Osteoblast (primary cell): ENCODE data around the gene NFIB. TPM values are rescaled to one million over a fixed set of nuclear protein-coding genes. Genes with fewer than 3 reads are reported as not detected.

ENCODE experiments used
- DNase-seq: peaks from one replicate; pipeline ENCODE4 v3.0.0; 2011; ENCODE audit warnings: low spot score, mixed read lengths; ENCODE audit not compliant: insufficient read length; ENCODE audit errors: missing footprints
- H2AFZ ChIP-seq: 2 replicates; pipeline ENCODE4 v1.6.0; 2011; ENCODE audit warnings: mild to moderate bottlenecking, low read length
- H3K27ac ChIP-seq: 2 replicates; pipeline ENCODE4 v1.5.1; 2011; ENCODE audit warnings: mild to moderate bottlenecking, low read depth, low read length, moderate library complexity
- H3K27me3 ChIP-seq: 2 replicates; pipeline ENCODE4 v1.6.0; 2012; ENCODE audit warnings: mild to moderate bottlenecking, control low read depth, inconsistent platforms, low read length, moderate library complexity; ENCODE audit not compliant: insufficient read depth
- H3K36me3 ChIP-seq: 2 replicates; pipeline ENCODE4 v1.5.1; 2011; ENCODE audit warnings: mild to moderate bottlenecking, low read length, control low read depth, moderate library complexity; ENCODE audit not compliant: insufficient read depth
- H3K4me1 ChIP-seq: 2 replicates; pipeline ENCODE4 v1.5.1; 2011; ENCODE audit warnings: mild to moderate bottlenecking, low read length, control low read depth, moderate library complexity; ENCODE audit not compliant: insufficient read depth
- H3K4me2 ChIP-seq: 2 replicates; pipeline ENCODE4 v1.6.0; 2011; ENCODE audit warnings: mild to moderate bottlenecking, low read length; ENCODE audit not compliant: insufficient read depth
- H3K4me3 ChIP-seq: fragments of 200-600 bp; sonication (generic); 3 replicates; pipeline ENCODE4 v1.5.1; 2012; ENCODE audit warnings: mild to moderate bottlenecking, low read length, inconsistent platforms; ENCODE audit not compliant: insufficient read depth
- H3K79me2 ChIP-seq: 2 replicates; pipeline ENCODE4 v1.6.0; 2012; ENCODE audit warnings: mild to moderate bottlenecking, low read length, control low read depth, inconsistent platforms; ENCODE audit not compliant: insufficient read depth
- H3K9me3 ChIP-seq: 2 replicates; pipeline ENCODE4 v1.5.1; 2011; ENCODE audit warnings: low read depth, low read length, control low read depth
- H4K20me1 ChIP-seq: 2 replicates; pipeline ENCODE4 v1.6.0; 2012; ENCODE audit warnings: mild to moderate bottlenecking, low read length, control low read depth; ENCODE audit not compliant: insufficient read depth
- total RNA-seq: library from RNA; depleted of rRNA; stranded (reverse); fragments of >200 nt; gene quantifications from 2 replicates; pipeline ENCODE4 v1.2.3, GENCODE V29; 2012
- TF ChIP-seq, protein P1 (sequence below): IDR thresholded peaks from 2 replicates; pipeline ENCODE4 v1.5.1; 2011; ENCODE audit warnings: mild to moderate bottlenecking, low read depth, low read length, moderate library complexity; ENCODE audit errors: extremely low read depth

The NFIB gene
- total RNA-seq, 1 donor: 21.0 TPM

DNA sequence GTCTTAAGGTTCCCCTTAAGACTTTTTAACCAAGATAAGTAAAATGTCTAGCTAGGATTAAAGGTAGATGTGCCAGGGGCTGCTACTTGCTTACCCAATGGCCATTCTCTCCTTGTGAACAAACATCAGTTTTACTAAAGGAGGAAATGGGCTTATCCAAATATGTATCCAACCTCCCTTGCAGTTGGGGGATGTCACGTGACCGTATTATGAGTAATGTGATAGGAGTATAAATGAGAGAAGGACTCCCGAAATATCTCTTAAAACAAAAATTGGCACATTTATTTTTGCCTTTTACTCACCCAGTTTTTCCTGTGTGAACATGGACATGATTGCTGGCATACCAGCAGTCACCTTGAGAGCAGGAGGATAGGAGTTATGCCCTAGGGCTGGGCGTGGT is 247.9 kb downstream of the NFIB start:
- H4K20me1 ChIP-seq: no peaks in the 10 kb centered on the region
- no peak overlapping the region for H3K4me2 ChIP-seq
- H3K27ac ChIP-seq: no peak overlapping the region
- no peaks in the 10 kb centered on the region for H3K27me3 ChIP-seq
- H3K79me2 ChIP-seq: no peaks in the 10 kb centered on the region
- DNase-seq: no peak
- H3K36me3 ChIP-seq: no peaks in the 10 kb centered on the region
- no peak overlapping the region for H3K4me3 ChIP-seq
- H3K4me1 ChIP-seq: no peaks in the 10 kb centered on the region
- TF ChIP-seq, protein P1, sequence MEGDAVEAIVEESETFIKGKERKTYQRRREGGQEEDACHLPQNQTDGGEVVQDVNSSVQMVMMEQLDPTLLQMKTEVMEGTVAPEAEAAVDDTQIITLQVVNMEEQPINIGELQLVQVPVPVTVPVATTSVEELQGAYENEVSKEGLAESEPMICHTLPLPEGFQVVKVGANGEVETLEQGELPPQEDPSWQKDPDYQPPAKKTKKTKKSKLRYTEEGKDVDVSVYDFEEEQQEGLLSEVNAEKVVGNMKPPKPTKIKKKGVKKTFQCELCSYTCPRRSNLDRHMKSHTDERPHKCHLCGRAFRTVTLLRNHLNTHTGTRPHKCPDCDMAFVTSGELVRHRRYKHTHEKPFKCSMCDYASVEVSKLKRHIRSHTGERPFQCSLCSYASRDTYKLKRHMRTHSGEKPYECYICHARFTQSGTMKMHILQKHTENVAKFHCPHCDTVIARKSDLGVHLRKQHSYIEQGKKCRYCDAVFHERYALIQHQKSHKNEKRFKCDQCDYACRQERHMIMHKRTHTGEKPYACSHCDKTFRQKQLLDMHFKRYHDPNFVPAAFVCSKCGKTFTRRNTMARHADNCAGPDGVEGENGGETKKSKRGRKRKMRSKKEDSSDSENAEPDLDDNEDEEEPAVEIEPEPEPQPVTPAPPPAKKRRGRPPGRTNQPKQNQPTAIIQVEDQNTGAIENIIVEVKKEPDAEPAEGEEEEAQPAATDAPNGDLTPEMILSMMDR: no peak
- no peak overlapping the region for H2AFZ ChIP-seq
- no peaks in the 10 kb centered on the region for H3K9me3 ChIP-seq

DNA sequence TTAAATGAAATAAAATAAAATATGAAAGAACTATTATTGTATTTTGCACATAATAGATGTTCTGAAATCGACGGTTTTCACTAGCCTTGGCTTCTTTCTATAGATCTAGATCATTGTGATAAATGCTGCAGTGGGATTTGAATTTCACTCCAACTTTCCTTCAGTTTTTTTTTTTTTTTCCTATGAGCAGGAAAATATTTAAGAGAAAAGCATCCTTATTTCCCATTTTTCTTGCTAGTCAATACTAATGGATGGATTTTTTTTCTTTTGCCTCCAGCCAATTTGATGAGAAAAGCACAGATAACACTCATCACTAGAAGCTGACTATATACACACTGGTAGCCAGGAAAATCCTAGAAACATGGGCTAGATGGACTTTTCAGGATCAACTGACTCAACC is 249.0 kb downstream of the NFIB start:
- Histone ChIP-seq H3K4me2 (no peak overlapping the region), H2AFZ (no peak overlapping the region), H3K27me3 (no peaks in the 10 kb centered on the region), H3K36me3 (no peaks in the 10 kb centered on the region), H3K4me1 (no peaks in the 10 kb centered on the region), H4K20me1 (no peaks in the 10 kb centered on the region), H3K79me2 (no peaks in the 10 kb centered on the region), H3K27ac (no peak overlapping the region), H3K9me3 (no peaks in the 10 kb centered on the region), H3K4me3 (no peak overlapping the region)
- TF ChIP-seq, protein P1: no peak
- DNase-seq: no peak

DNA sequence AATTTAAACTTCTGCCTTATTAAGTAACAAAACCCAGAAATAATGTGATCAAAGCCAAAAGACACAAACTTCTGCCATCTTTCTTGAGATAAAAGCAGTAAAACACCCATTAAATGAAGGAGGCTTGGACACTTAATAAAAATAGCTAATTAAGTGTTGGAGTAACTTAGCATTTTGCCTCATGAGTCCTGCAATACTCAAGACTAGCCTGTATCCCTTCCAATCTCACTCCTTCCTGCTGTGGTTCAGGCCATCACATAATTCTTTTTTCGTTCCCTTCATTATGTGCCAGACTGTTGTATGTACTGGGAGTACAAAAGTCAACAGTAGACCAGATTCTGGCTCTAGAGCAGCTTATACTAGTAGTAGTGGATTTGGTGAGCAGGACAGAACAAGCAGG is 250.2 kb downstream of the NFIB start:
- Histone ChIP-seq H3K9me3 (no peaks in the 10 kb centered on the region), H3K27me3 (no peaks in the 10 kb centered on the region), H4K20me1 (no peaks in the 10 kb centered on the region), H3K27ac (no peak overlapping the region), H3K4me3 (no peak overlapping the region), H2AFZ (no peak overlapping the region), H3K4me2 (no peak overlapping the region), H3K4me1 (no peaks in the 10 kb centered on the region), H3K36me3 (no peaks in the 10 kb centered on the region), H3K79me2 (no peaks in the 10 kb centered on the region)
- no peak for DNase-seq
- TF ChIP-seq, protein P1: no peak

DNA sequence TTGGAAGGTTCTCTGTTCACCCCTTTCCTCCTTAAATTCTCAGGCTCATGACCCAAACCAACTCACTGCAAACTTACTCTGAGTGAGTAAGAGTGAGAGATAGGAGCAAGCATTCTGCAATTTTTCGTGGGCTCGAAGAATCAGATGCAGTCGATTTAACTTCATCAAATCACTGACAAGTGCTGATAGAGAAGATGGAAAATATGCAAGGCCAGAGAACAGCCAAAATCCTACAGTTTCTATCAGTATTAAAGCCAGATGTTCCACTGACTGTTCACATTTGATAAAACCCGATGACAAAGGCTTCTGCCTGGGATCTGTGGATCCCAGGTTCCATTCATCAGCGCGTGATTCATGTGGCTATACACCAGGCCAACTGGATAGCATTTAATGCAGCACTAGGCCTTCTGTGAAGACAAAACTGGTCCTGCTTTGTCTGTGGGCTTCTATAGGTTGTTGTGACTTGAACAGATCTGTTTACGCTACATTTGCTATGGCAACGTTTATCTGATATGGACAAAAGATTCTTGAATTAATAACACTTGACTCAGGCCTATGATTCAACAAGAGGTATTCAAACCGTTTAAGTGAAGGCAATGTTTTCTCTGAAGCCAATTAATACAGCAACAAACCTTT is 251.2 kb downstream of the NFIB start:
- Histone ChIP-seq H4K20me1 (no peaks in the 10 kb centered on the region), H3K4me1 (no peaks in the 10 kb centered on the region), H3K4me3 (no peak overlapping the region), H3K79me2 (no peaks in the 10 kb centered on the region), H3K4me2 (no peak overlapping the region), H3K36me3 (no peaks in the 10 kb centered on the region), H2AFZ (no peak overlapping the region), H3K9me3 (no peaks in the 10 kb centered on the region), H3K27ac (no peak overlapping the region), H3K27me3 (no peaks in the 10 kb centered on the region)
- no peak for DNase-seq
- TF ChIP-seq, protein P1: no peak
